GM13976 (cell line): ENCODE data around the gene CACNG5.

Experiments used
- DNase-seq: peaks from one replicate; pipeline ENCODE4 v3.0.0; 2012; ENCODE audit warnings: low spot score
- CTCF ChIP-seq: IDR thresholded peaks from 2 replicates; pipeline ENCODE4 v1.5.1; 2012; ENCODE audit warnings: borderline replicate concordance, mild to moderate bottlenecking; ENCODE audit not compliant: insufficient read depth; ENCODE audit errors: extremely low read depth, missing control alignments, control extremely low read depth
- in situ Hi-C: fragments of 300-500 bp; cut with MboI; formaldehyde crosslinking; loops from one replicate; pipeline ENCODE4 v1.12.0; 2022; ENCODE audit warnings: low sequenced_read_pairs, mixed read lengths, inconsistent platforms; ENCODE audit not compliant: unreplicated experiment

The CACNG5 gene

DNA sequence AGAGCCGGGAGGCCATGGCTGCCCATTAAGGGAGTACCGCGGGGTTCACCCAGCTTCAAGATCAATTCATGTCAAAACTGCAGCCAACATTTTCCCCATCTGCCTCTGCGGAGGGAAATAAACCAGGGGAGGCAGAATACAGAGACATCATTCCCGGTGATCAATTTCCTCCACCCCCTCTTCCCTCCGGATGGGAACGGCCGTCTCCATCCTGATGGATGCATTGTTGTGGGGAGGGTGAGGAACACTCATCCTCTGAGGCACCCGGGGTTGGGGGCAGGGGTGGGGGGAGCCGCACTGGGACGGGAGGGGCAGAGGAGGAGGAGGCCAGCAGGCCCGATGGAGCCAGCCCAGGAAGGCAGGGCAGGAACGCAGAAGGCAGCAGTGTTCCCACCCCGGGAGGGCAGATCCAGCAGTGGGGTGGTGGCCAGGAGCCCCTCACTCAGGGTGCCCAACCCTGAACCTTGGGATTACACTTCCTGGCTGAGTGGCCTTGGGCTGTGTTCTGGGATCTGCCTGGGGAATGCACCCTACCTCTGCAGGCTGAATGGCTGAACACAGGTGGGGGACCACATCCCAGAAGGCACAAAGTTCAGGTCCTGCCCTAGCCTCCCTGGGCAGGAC, 14.2 kb downstream of the CACNG5 start:
- DNase-seq, result no peak
- in situ Hi-C loops, result no loop called here

GRCh38 chr17:66849851-66850580, 15.1 kb downstream of the CACNG5 start:
- no peak for DNase-seq
- in situ Hi-C loops, result no loop called here
- no peak for TF ChIP-seq CTCF

More for the DNA sequence above, 14.2 kb downstream of the CACNG5 start:
- TF ChIP-seq CTCF, result no peak

- in situ Hi-C loops, result no loop called here
- no peak for TF ChIP-seq CTCF
Observed at GRCh38 chr17:66850692-66851091, 15.8 kb downstream of the CACNG5 start.

DNA sequence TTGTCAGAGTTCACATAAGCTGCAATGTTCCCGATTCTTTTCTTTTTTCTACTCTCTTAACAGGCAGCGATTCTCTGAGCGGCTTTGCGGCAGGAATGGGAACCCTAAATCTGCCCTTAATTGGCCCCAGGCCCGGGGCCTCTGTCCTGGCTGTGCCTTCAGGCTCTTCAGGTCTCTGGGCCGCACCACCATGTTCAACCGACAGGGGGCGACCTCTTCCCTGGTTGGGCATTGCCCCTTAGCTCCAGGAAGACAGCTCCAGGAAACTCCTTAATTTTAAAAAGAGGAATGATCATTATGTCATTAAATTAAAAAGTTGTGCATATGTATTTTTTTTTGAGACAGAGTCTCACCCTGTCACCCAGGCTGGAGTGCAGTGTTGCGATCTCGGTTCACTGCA, 20.3 kb downstream of the CACNG5 start:
- no peak for TF ChIP-seq CTCF
- in situ Hi-C loops, result no loop called here
- no peak for DNase-seq

More at GRCh38 chr17:66850692-66851091, 15.8 kb downstream of the CACNG5 start:
- DNase-seq, result no peak

DNA sequence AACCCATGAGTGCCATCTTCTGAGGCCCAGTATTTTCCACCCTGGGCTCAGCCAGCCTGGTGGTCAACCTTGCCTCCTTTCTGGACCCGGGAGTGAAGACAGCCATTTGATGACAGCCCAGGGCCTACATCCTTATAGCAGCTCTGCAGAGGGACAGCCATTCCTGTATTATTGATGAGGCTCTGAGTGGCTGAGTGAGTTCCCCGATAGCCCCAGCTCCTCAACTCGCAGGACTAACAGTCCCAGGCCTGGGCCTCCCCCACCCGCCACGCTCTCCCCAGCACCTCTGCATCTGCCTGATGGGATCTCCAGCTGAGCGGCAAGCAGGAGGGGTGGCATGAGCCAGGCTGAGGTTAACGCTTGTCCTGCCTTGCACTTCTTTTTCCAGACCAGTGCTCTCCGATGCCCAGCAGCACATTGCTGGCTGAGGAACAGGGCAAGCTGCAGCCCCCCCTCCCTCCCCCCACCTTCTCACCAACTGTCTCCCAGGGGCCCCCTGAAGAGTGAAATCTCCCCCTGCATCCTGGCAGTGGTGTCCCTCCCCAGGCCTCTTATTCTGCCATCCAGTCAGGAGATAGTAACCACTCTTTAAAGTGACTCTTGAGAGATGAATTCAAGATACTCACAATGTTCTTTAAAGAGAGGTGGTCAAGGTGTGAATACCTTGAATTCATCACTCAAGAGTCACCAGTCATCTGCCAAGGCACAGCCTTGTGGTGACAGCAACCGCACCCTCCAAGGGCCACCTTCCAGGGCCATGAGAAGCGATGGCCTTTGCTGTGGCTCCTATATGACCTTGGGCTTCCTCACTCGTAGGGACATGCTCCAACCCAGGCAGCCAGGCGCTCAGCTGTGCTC, 23.5 kb downstream of the CACNG5 start:
- no peak for DNase-seq
- in situ Hi-C loops, result no loop called here
- no peak for TF ChIP-seq CTCF

GRCh38 chr17:66859353-66859752, 24.4 kb downstream of the CACNG5 start:
- in situ Hi-C loops, result no loop called here
- no peak for TF ChIP-seq CTCF
- no peak for DNase-seq
